Endothelial cell of umbilical vein (primary cell): ENCODE measurements around the gene DMD. TPM values are rescaled to one million over a fixed set of nuclear protein-coding genes. Genes with fewer than 3 reads are reported as not detected.

Experiments
- BruUV-seq: library from RNA; stranded (reverse); fragments of 400-500 nt; replicated peaks from 2 replicates; lab custom pipeline; 2021; lab: Mats Ljungman, UMichigan
- CTCF ChIA-PET: fragments of 300-600, 350-600 bp; sonication (Branson Sonifier 250); formaldehyde crosslinking; loops from one replicate; lab custom pipeline; 2021; ENCODE audit warnings: antibody characterized with exemption, inconsistent platforms; lab: Charles Lee
- POLR2A ChIA-PET: fragments of 300-600, 350-600 bp; sonication (Branson Sonifier 250); formaldehyde crosslinking; loops from one replicate; lab custom pipeline; 2021; ENCODE audit warnings: antibody characterized with exemption, inconsistent platforms; lab: Charles Lee
- DNase-seq: peaks from one replicate; pipeline ENCODE4 v3.0.0-alpha.2; 2011; ENCODE audit warnings: low read depth, low spot score
- FAIRE-seq: peaks from 2 replicates; lab custom pipeline; 2011; peaks lifted over from hg19 to GRCh38; lab: Jason Lieb, UNC
- H2AFZ ChIP-seq: 2 replicates; pipeline ENCODE4 v1.6.0; 2012; ENCODE audit warnings: low read depth, low read length, control low read depth, inconsistent platforms
- H3K27ac ChIP-seq: 2 replicates; pipeline ENCODE4 v1.5.1; 2011; ENCODE audit warnings: low read depth, mild to moderate bottlenecking, control low read depth, low read length, moderate library complexity; ENCODE audit not compliant: insufficient read depth
- H3K27me3 ChIP-seq, 2 experiments: 2 replicates each; pipeline versions ENCODE4 v1.6.0 to v1.6.1; 2011; ENCODE audit warnings: low read length in 2 of 2, mixed read lengths in 1 of 2; ENCODE audit not compliant: control insufficient read depth in 2 of 2, insufficient read depth in 2 of 2
- H3K36me3 ChIP-seq, 2 experiments: 2 replicates in 1 of 2; 3 replicates in 1 of 2; pipeline ENCODE4 v1.5.1; 2011; ENCODE audit warnings: low read length in 2 of 2, mild to moderate bottlenecking in 1 of 2, moderate library complexity in 1 of 2; ENCODE audit not compliant: control insufficient read depth in 2 of 2, insufficient read depth in 2 of 2; ENCODE audit errors: extremely low read depth in 1 of 2
- H3K4me1 ChIP-seq: 3 replicates; pipeline ENCODE4 v1.5.1; 2011; ENCODE audit warnings: mild to moderate bottlenecking, low read length; ENCODE audit not compliant: control insufficient read depth, insufficient read depth; ENCODE audit errors: extremely low read depth
- H3K4me2 ChIP-seq: 2 replicates; pipeline ENCODE4 v1.6.1; 2011; ENCODE audit warnings: low read length, control low read depth, mixed read lengths; ENCODE audit not compliant: insufficient read depth
- H3K4me3 ChIP-seq, 3 experiments: fragments of 200-600 bp in 1 of 3; sonication (generic), shearing (Covaris generic) in 1 of 3; replicated peaks in 1 of 3; 2 replicates each; pipeline ENCODE4 v1.5.1; 2011 to 2016; ENCODE audit warnings: control low read depth in 3 of 3, low read length in 3 of 3, mild to moderate bottlenecking in 2 of 3, inconsistent platforms in 1 of 3, low read depth in 1 of 3, moderate library complexity in 1 of 3; ENCODE audit not compliant: insufficient read depth in 1 of 3
- H3K79me2 ChIP-seq: 2 replicates; pipeline ENCODE4 v1.6.0; 2012; ENCODE audit warnings: low read length, inconsistent platforms; ENCODE audit not compliant: control insufficient read depth, insufficient read depth
- H3K9ac ChIP-seq: replicated peaks from 2 replicates; pipeline ENCODE3; 2011; ENCODE audit warnings: low read length, control low read depth; ENCODE audit not compliant: insufficient read depth; ENCODE audit errors: extremely low read depth
- H3K9me1 ChIP-seq: replicated peaks from 3 replicates; pipeline ENCODE4 v1.6.0; 2011; ENCODE audit warnings: mild to moderate bottlenecking, low read length; ENCODE audit not compliant: control insufficient read depth, insufficient read depth; ENCODE audit errors: extremely low read depth
- H3K9me3 ChIP-seq: replicated peaks from 2 replicates; pipeline ENCODE4 v1.5.1; 2012; ENCODE audit warnings: low read length, inconsistent platforms; ENCODE audit not compliant: control insufficient read depth, insufficient read depth
- H4K20me1 ChIP-seq: replicated peaks from 2 replicates; pipeline ENCODE3; 2011; ENCODE audit warnings: mild to moderate bottlenecking, low read length; ENCODE audit not compliant: control insufficient read depth, insufficient read depth; ENCODE audit errors: extremely low read depth
- CTCF ChIP-seq, 2 donors: IDR thresholded peaks; 1 replicate in 1 of 2; 2 replicates in 1 of 2; pipeline ENCODE4 v1.5.1; 2011; ENCODE audit warnings: low read length in 2 of 2, mild to moderate bottlenecking in 2 of 2, moderate library complexity in 2 of 2, control low read depth in 1 of 2, inconsistent platforms in 1 of 2, low read depth in 1 of 2; ENCODE audit not compliant: insufficient read depth in 1 of 2; ENCODE audit errors: extremely low read depth in 1 of 2
- EZH2 ChIP-seq: IDR thresholded peaks from 2 replicates; pipeline ENCODE4 v1.6.1; 2012; ENCODE audit warnings: borderline replicate concordance, low read depth, mild to moderate bottlenecking, moderate library complexity, low read length, inconsistent platforms; ENCODE audit not compliant: severe bottlenecking
- FOS ChIP-seq: IDR thresholded peaks from 2 replicates; pipeline ENCODE4 v1.6.1; 2011; ENCODE audit warnings: mild to moderate bottlenecking, low read length, moderate library complexity, borderline replicate concordance; ENCODE audit not compliant: insufficient read depth
- GATA2 ChIP-seq: IDR thresholded peaks from 2 replicates; pipeline ENCODE4 v1.7.0; 2011; ENCODE audit warnings: low read depth, mild to moderate bottlenecking, moderate library complexity, mixed read lengths, low read length; ENCODE audit not compliant: insufficient read length, insufficient read depth
- JUN ChIP-seq: IDR thresholded peaks from 2 replicates; pipeline ENCODE4 v1.6.1; 2011; ENCODE audit warnings: borderline replicate concordance, low read depth; ENCODE audit not compliant: insufficient read length, insufficient read depth
- MAX ChIP-seq: IDR thresholded peaks from 2 replicates; pipeline ENCODE4 v1.6.1; 2011; ENCODE audit not compliant: insufficient read depth, insufficient read length
- MYC ChIP-seq: IDR thresholded peaks from one replicate; pipeline ENCODE4 v1.6.1; 2011; ENCODE audit warnings: mild to moderate bottlenecking, low read depth, low read length
- POLR2A ChIP-seq: IDR thresholded peaks from 2 replicates; pipeline ENCODE4 v1.6.1; 2012; ENCODE audit warnings: low read depth, mild to moderate bottlenecking, control low read depth, low read length
- POLR2AphosphoS5 ChIP-seq: IDR thresholded peaks from 2 replicates; pipeline ENCODE4 v1.6.1; 2012; ENCODE audit warnings: low read depth, mild to moderate bottlenecking, control low read depth, low read length, moderate library complexity; ENCODE audit not compliant: insufficient read depth
- dilution Hi-C: fragments of 300-500 bp; cut with MboI; formaldehyde crosslinking; loops from one replicate; pipeline ENCODE4 v1.15.0; 2019; ENCODE audit warnings: low sequenced_read_pairs; ENCODE audit not compliant: extremely low pct_ligation_motif_present
- intact Hi-C: fragments of 100-400 bp; cut with micrococcal nuclease; formaldehyde crosslinking; loops from one replicate; pipeline ENCODE4 v1.10.0; 2022
- polyA plus RNA-seq, 4 experiments: library from polyadenylated mRNA; depleted of rRNA in 3 of 4; stranded (reverse) in 3 of 4; unstranded in 1 of 4; fragments of >200 nt; gene quantifications; 2 replicates each; pipeline versions ENCODE4 v1.2.1 to v1.2.3, GENCODE V29; 2011 to 2012; ENCODE audit warnings: missing spikeins in 1 of 4
- total RNA-seq: library from RNA; stranded (reverse); gene quantifications from 2 replicates; pipeline ENCODE4 v1.2.3, GENCODE V29; 2021

Gene DMD
- total and polyA plus RNA-seq, 2 donors (not counting 3 experiments of a cell fraction or from before 2014, with no cell fraction given), result 7.3 to 9.0 TPM

- H2AFZ ChIP-seq, result no peak overlapping the region
These were observed 2044.5 kb downstream of the DMD start for GRCh38 chrX:31166832-31167231.

GRCh38 chrX:31166416-31166815 is 2044.9 kb downstream of the DMD start:
- Histone ChIP-seq H3K36me3 (no peaks in the 10 kb centered on the region), H3K4me2 (no peak overlapping the region), H3K27ac (no peak overlapping the region), H3K9ac (no peak overlapping the region), H3K79me2 (no peaks in the 10 kb centered on the region), H4K20me1 (no peaks in the 10 kb centered on the region), H3K9me1 (no peaks in the 10 kb centered on the region), H2AFZ (no peak overlapping the region), H3K4me3 (no peak overlapping the region), H3K27me3 (no peaks in the 10 kb centered on the region), H3K9me3 (no peaks in the 10 kb centered on the region), H3K4me1 (no peaks in the 10 kb centered on the region)
- dilution Hi-C loops, result no loop called here
- FAIRE-seq (no peak), DNase-seq (no peak)
- POLR2A ChIA-PET, result no interaction called here
- no peak for TF ChIP-seq FOS
- TF ChIP-seq MYC, result no peak
- no peak for TF ChIP-seq CTCF (IDR thresholded peaks at IDR 0.05; ENCODE audit: extremely low read depth in 1 of 2, insufficient read depth in 1 of 2, low read depth in 1 of 2, low read length in 2 of 2)
- TF ChIP-seq GATA2, result no peak
- TF ChIP-seq POLR2AphosphoS5, result no peak
- TF ChIP-seq JUN, result no peak
- no peak for TF ChIP-seq POLR2A
- no peak for TF ChIP-seq EZH2
- TF ChIP-seq MAX, result no peak
- CTCF ChIA-PET, result no interaction called here
- BruUV-seq, result no TSS peak
- intact Hi-C loops, result no loop called here

More at GRCh38 chrX:31166832-31167231, 2044.5 kb downstream of the DMD start:
- Histone ChIP-seq H3K4me2 (no peak overlapping the region), H3K27ac (no peak overlapping the region), H3K9me3 (no peaks in the 10 kb centered on the region), H3K36me3 (no peaks in the 10 kb centered on the region), H4K20me1 (no peaks in the 10 kb centered on the region), H3K9me1 (no peaks in the 10 kb centered on the region), H3K79me2 (no peaks in the 10 kb centered on the region), H3K9ac (no peak overlapping the region), H3K27me3 (no peaks in the 10 kb centered on the region), H3K4me1 (no peaks in the 10 kb centered on the region), H3K4me3 (no peak overlapping the region)
- dilution Hi-C loops, result no loop called here
- TF ChIP-seq FOS, result no peak
- POLR2A ChIA-PET, result no interaction called here
- BruUV-seq, result no TSS peak
- DNase-seq (no peak), FAIRE-seq (no peak)
- CTCF ChIA-PET, result no interaction called here
- intact Hi-C loops, result no loop called here
